ENCODE results near the gene LRRC8C.

LRRC8C gene

GRCh38 chr1:89600451-89601224 is 32.3 kb upstream of the LRRC8C start:
- no peak overlapping the region for H3K4me3 ChIP-seq (ENCODE audit: low read length)
- no peak for DNase-seq (ENCODE audit: low read depth)
- no peak for TF ChIP-seq CTCF (IDR thresholded peaks at IDR 0.05; ENCODE audit: insufficient read depth, low read depth, low read length, missing control alignments)

- H3K4me3 ChIP-seq (ENCODE audit: low read length) = no peak overlapping the region
- TF ChIP-seq CTCF (IDR thresholded peaks at IDR 0.05; ENCODE audit: insufficient read depth, low read depth, low read length, missing control alignments) = no peak
- DNase-seq (ENCODE audit: low read depth) = no peak
Observed at GRCh38 chr1:89602871-89603404, 30.0 kb upstream of the LRRC8C start.

GRCh38 chr1:89603651-89604413 is 29.1 kb upstream of the LRRC8C start:
- no peak overlapping the region for H3K4me3 ChIP-seq (ENCODE audit: low read length)
- peak; percentile 72 for DNase-seq (ENCODE audit: low read depth)
- TF ChIP-seq CTCF (IDR thresholded peaks at IDR 0.05; ENCODE audit: insufficient read depth, low read depth, low read length, missing control alignments) = no peak

- DNase-seq (ENCODE audit: low read depth) = peak; percentile 53
Observed at GRCh38 chr1:89604414-89604735, 28.5 kb upstream of the LRRC8C start.

GRCh38 chr1:89605692-89606091 is 27.2 kb upstream of the LRRC8C start:
- H3K4me3 ChIP-seq (ENCODE audit: low read length) = no peak overlapping the region
- DNase-seq (ENCODE audit: low read depth) = peak; percentile 35
- TF ChIP-seq CTCF (IDR thresholded peaks at IDR 0.05; ENCODE audit: insufficient read depth, low read depth, low read length, missing control alignments) = no peak

More at GRCh38 chr1:89604414-89604735, 28.5 kb upstream of the LRRC8C start:
- TF ChIP-seq CTCF (IDR thresholded peaks at IDR 0.05; ENCODE audit: insufficient read depth, low read depth, low read length, missing control alignments) = no peak
- H3K4me3 ChIP-seq (ENCODE audit: low read length) = no peak overlapping the region

- no peak for DNase-seq (ENCODE audit: low read depth)
- no peak overlapping the region for H3K4me3 ChIP-seq (ENCODE audit: low read length)
Observed at GRCh38 chr1:89606227-89606980, 26.5 kb upstream of the LRRC8C start.

More at GRCh38 chr1:89606227-89606980, 26.5 kb upstream of the LRRC8C start:
- TF ChIP-seq CTCF (IDR thresholded peaks at IDR 0.05; ENCODE audit: insufficient read depth, low read depth, low read length, missing control alignments) = no peak
